GM12878 (cell line): ENCODE results near the gene FOXL3. TPM values are rescaled to one million over a fixed set of nuclear protein-coding genes. Genes with fewer than 3 reads are reported as not detected.

ENCODE experiments used
- ATAC-seq: fragments of 200-7000 bp; cut with Tn5 transposase; 3 replicates; pipeline ENCODE4 v1.9.1; 2020; ENCODE audit warnings: mild to moderate bottlenecking, moderate library complexity
- BruUV-seq: library from RNA; stranded (reverse); fragments of 400-500 nt; replicated peaks from 2 replicates; lab custom pipeline; 2021; lab: Mats Ljungman, UMichigan
- CTCF ChIA-PET: fragments of 300-600 bp; sonication (Branson Sonifier 250); formaldehyde crosslinking; extraction: SDS; loops from one replicate; lab custom pipeline; 2021; ENCODE audit warnings: inconsistent platforms; lab: Yijun Ruan, JAX
- POLR2A ChIA-PET: fragments of 350-600 bp; formaldehyde crosslinking; extraction: SDS; loops from one replicate; lab custom pipeline; 2021; ENCODE audit warnings: inconsistent platforms; lab: Charles Lee
- RAD21 ChIA-PET: fragments of 300-600 bp; sonication (Branson Sonifier 250); formaldehyde crosslinking; loops from one replicate; lab custom pipeline; 2023; ENCODE audit warnings: antibody characterized with exemption; ENCODE audit not compliant: unreplicated experiment; lab: Charles Lee
- SMC1A ChIA-PET: fragments of 300-600 bp; sonication (Branson Sonifier 250); formaldehyde crosslinking; loops from one replicate; lab custom pipeline; 2023; ENCODE audit not compliant: unreplicated experiment, uncharacterized antibody; lab: Charles Lee
- DNase-seq: peaks from one replicate; pipeline ENCODE4 v3.0.0-alpha.2; 2011; ENCODE audit warnings: low read depth, low spot score
- FAIRE-seq: peaks from 3 replicates; lab custom pipeline; 2011; peaks lifted over from hg19 to GRCh38; lab: Jason Lieb, UNC
- H2AFZ ChIP-seq: 2 replicates; pipeline ENCODE4 v1.6.0; 2011; ENCODE audit warnings: low read depth, low read length, control low read depth; ENCODE audit not compliant: control insufficient read depth
- H3K27ac ChIP-seq: 2 replicates; pipeline ENCODE4 v1.5.1; 2011; ENCODE audit warnings: control low read depth; ENCODE audit not compliant: control insufficient read depth, insufficient read depth
- H3K27me3 ChIP-seq, 2 experiments: replicated peaks in 1 of 2; 2 replicates each; pipeline versions ENCODE4 v1.6.0 to v1.6.1; 2011; ENCODE audit warnings: low read length in 1 of 2; ENCODE audit not compliant: control insufficient read depth in 2 of 2, insufficient read depth in 2 of 2
- H3K36me3 ChIP-seq, 2 experiments: 2 replicates each; pipeline ENCODE4 v1.5.1; 2011; ENCODE audit warnings: low read length in 1 of 2; ENCODE audit not compliant: control insufficient read depth in 2 of 2, insufficient read depth in 2 of 2
- H3K4me1 ChIP-seq: 2 replicates; pipeline ENCODE4 v1.6.1; 2011; ENCODE audit warnings: mild to moderate bottlenecking, low read length, moderate library complexity, mixed read lengths; ENCODE audit not compliant: control insufficient read depth, insufficient read depth
- H3K4me2 ChIP-seq: 2 replicates; pipeline ENCODE4 v1.6.0; 2011; ENCODE audit warnings: control low read depth; ENCODE audit not compliant: control insufficient read depth, insufficient read depth
- H3K4me3 ChIP-seq: fragments of 200-600 bp; sonication (generic); 2 replicates; pipeline ENCODE4 v1.5.1; 2016
- H3K79me2 ChIP-seq: 2 replicates; pipeline ENCODE4 v1.6.0; 2011; ENCODE audit warnings: low read length; ENCODE audit not compliant: control insufficient read depth, insufficient read depth
- H3K9ac ChIP-seq: 2 replicates; pipeline ENCODE4 v1.8.0; 2011; ENCODE audit warnings: low read length, control low read depth, mixed read lengths; ENCODE audit not compliant: control insufficient read depth, insufficient read depth
- H3K9me3 ChIP-seq: replicated peaks from 3 replicates; pipeline ENCODE4 v1.5.1; 2011; ENCODE audit warnings: mild to moderate bottlenecking, low read length; ENCODE audit not compliant: control insufficient read depth, insufficient read depth
- H4K20me1 ChIP-seq: 2 replicates; pipeline ENCODE4 v1.6.0; 2011; ENCODE audit not compliant: control insufficient read depth, insufficient read depth
- MTA2 ChIP-seq: fragments of 450-650 bp; IDR thresholded peaks from 2 replicates; pipeline ENCODE4 v1.6.1; 2016; ENCODE audit warnings: low read depth, mild to moderate bottlenecking, moderate library complexity
- RCOR1 ChIP-seq: conservative IDR thresholded peaks from 2 replicates; pipeline ENCODE4 v1.6.1; 2012; ENCODE audit warnings: low read depth, low read length, improper control_type of control experiment
- TARDBP ChIP-seq: IDR thresholded peaks from 2 replicates; pipeline ENCODE4 v1.6.1; 2016; ENCODE audit warnings: borderline replicate concordance
- ZBTB40 ChIP-seq: fragments of 450-650 bp; IDR thresholded peaks from 2 replicates; pipeline ENCODE4 v1.6.1; 2016; ENCODE audit warnings: mild to moderate bottlenecking, moderate library complexity, borderline replicate concordance
- WGBS: methylation state at CpG from one replicate; pipeline ENCODE4 v1.1.6; 2016; ENCODE audit warnings: low lambda C conversion rate; ENCODE audit not compliant: insufficient replicate concordance, insufficient coverage; ENCODE audit errors: missing lambda C conversion rate; 5-methylcytosine and 5-hydroxymethylcytosine counted together
- in situ Hi-C: fragments of 300-500 bp; cut with MboI; formaldehyde crosslinking; loops from 9 replicates; pipeline ENCODE4 v1.14.3; 2018; ENCODE audit warnings: mixed read lengths
- intact Hi-C: fragments of 100-400 bp; cut with micrococcal nuclease; formaldehyde crosslinking; loops from one replicate; pipeline ENCODE4 v1.14.2; 2022; ENCODE audit not compliant: unreplicated experiment
- polyA plus RNA-seq, 11 experiments: library from polyadenylated mRNA; depleted of rRNA in 4 of 11; unstranded in 6 of 11; stranded (reverse) in 5 of 11; fragments of >200 nt; fragmentation: Nextera tagmentation in 4 of 11; fragmentation: Illumina TruSeq in 1 of 11; extraction: Ambion mirVana in 4 of 11; extraction: Trizol in 1 of 11; gene quantifications; 1 replicate in 1 of 11; 2 replicates in 10 of 11; pipeline versions ENCODE4 v1.2.1 to v1.2.3, GENCODE V29; 2011 to 2016; ENCODE audit warnings: inconsistent platforms in 2 of 11, missing spikeins in 2 of 11, low read depth in 1 of 11
- total RNA-seq, 4 experiments: library from RNA; depleted of rRNA in 3 of 4; stranded (reverse); fragments of >200 nt in 3 of 4; fragmentation: Illumina TruSeq in 1 of 4; extraction: Trizol in 1 of 4; gene quantifications; 2 replicates each; pipeline versions ENCODE4 v1.2.1 to v1.2.3, GENCODE V29; 2013 to 2021

FOXL3 gene
- total and polyA plus RNA-seq, 10 of the 15 experiments (the other 5 are each of a cell fraction or from before 2014, with no cell fraction given), result not detected

- H3K4me1 ChIP-seq, result no peaks in the 10 kb centered on the region
- POLR2A ChIA-PET, result no interaction called here
- H3K36me3 ChIP-seq, result no peaks in the 10 kb centered on the region
- no peak overlapping the region for H3K4me2 ChIP-seq
- SMC1A ChIA-PET, result no interaction called here
- in situ Hi-C loops (no loop called here), intact Hi-C loops (no loop called here)
- no peak overlapping the region for H3K27ac ChIP-seq
- H3K4me3 ChIP-seq, result no peak overlapping the region
- no peak overlapping the region for H2AFZ ChIP-seq
- CTCF ChIA-PET, result no interaction called here
- no peaks in the 10 kb centered on the region for H3K79me2 ChIP-seq
- H4K20me1 ChIP-seq, result no peaks in the 10 kb centered on the region
- no peak for TF ChIP-seq MTA2
- TF ChIP-seq TARDBP, result no peak
- TF ChIP-seq ZBTB40, result no peak
- no peak for TF ChIP-seq RCOR1
- TF ChIP-seq, all 136 proteins: peak for 0
- Histone ChIP-seq H3K9ac (no peak overlapping the region), H3K27me3 (no peaks in the 10 kb centered on the region), H3K9me3 (no peaks in the 10 kb centered on the region; the same call in 2 of the 3 replicates)
- RAD21 ChIA-PET, result no interaction called here
- FAIRE-seq (no peak), DNase-seq (no peak), ATAC-seq (no peak)
- BruUV-seq, result no TSS peak
- 38% methylated on average over 14 of the region's 14 CpGs for WGBS
Measured at GRCh38 chr7:272631-273030, 17.3 kb upstream of the FOXL3 start.
